ENCODE data around the gene EXOC4. TPM values are rescaled to one million over a fixed set of nuclear protein-coding genes. Genes with fewer than 3 reads are reported as not detected.

The EXOC4 gene
- total and polyA plus RNA-seq, 2 of the 8 experiments (the other 6 are each of a cell fraction or from before 2014, with no cell fraction given), result 27.0 to 67.3 TPM

- TF ChIP-seq CHD7 (IDR thresholded peaks at IDR 0.05; ENCODE audit: insufficient replicate concordance, low read length), result no peak
- TF ChIP-seq RAD21 (IDR thresholded peaks at IDR 0.05 in 1 of 2, conservative IDR thresholded peaks at IDR 0.05 in 1 of 2; ENCODE audit: low read depth in 2 of 2, low read length in 2 of 2), result peak; percentile 60 to 62; a peak in 3 of 4 replicates
- TF ChIP-seq RNF2 (IDR thresholded peaks at IDR 0.05; ENCODE audit: borderline replicate concordance, low read depth, low read length, missing control alignments, poor library complexity, severe bottlenecking), result no peak
- TF ChIP-seq USF2 (IDR thresholded peaks at IDR 0.05; ENCODE audit: low read length), result no peak
- no peak for TF ChIP-seq CREB1 (IDR thresholded peaks at IDR 0.05)
- TF ChIP-seq GTF2F1 (IDR thresholded peaks at IDR 0.05; ENCODE audit: borderline replicate concordance, low read depth, low read length), result no peak
- TF ChIP-seq ZNF274 (IDR thresholded peaks at IDR 0.05; ENCODE audit: borderline replicate concordance, extremely low read depth, low read length), result no peak
- no peak for TF ChIP-seq NRF1 (IDR thresholded peaks at IDR 0.05; ENCODE audit: low read depth, low read length)
These were observed 490.0 kb downstream of the EXOC4 start (continued) for GRCh38 chr7:133742709-133743538.
